HUES64 (cell line): ENCODE results near the gene CD200R1.
"Not testable (repeated sequence)": the region's sequence is repeated elsewhere in the genome, so short reads cannot be mapped to it uniquely, and the experiment has no call there.

Experiments
- H3K27ac ChIP-seq: 2 replicates; pipeline ENCODE4 v1.7.0; 2013; ENCODE audit warnings: low read depth, low read length, inconsistent platforms
- H3K27me3 ChIP-seq: 2 replicates; pipeline ENCODE4 v1.6.1; 2013; ENCODE audit warnings: mild to moderate bottlenecking, low read length; ENCODE audit not compliant: insufficient read depth
- H3K36me3 ChIP-seq: 2 replicates; pipeline ENCODE4 v1.6.1; 2013; ENCODE audit warnings: mild to moderate bottlenecking, low read length; ENCODE audit not compliant: insufficient read depth
- H3K4me1 ChIP-seq: 2 replicates; pipeline ENCODE4 v1.6.1; 2013; ENCODE audit warnings: mild to moderate bottlenecking, low read length, moderate library complexity; ENCODE audit not compliant: insufficient read depth
- H3K4me3 ChIP-seq: 2 replicates; pipeline ENCODE4 v1.5.1; 2013; ENCODE audit warnings: mild to moderate bottlenecking, low read length, moderate library complexity
- H3K9ac ChIP-seq: 2 replicates; pipeline ENCODE4 v1.6.1; 2013; ENCODE audit warnings: mild to moderate bottlenecking, low read depth, low read length
- H3K9me3 ChIP-seq: 2 replicates; pipeline ENCODE4 v1.6.1; 2013; ENCODE audit warnings: low read depth, low read length; ENCODE audit not compliant: insufficient read depth
- WGBS: fragments of 150-250, 120-280 bp; methylation state at CpG from one replicate; pipeline ENCODE4 v1.1.7; 2013; ENCODE audit warnings: missing lambda C conversion rate; 5-methylcytosine and 5-hydroxymethylcytosine counted together

The CD200R1 gene

GRCh38 chr3:112930771-112931170 is 44.1 kb downstream of the CD200R1 start:
- no peak overlapping the region for H3K4me3 ChIP-seq
- 100% methylated on average over 1 of the region's 3 CpGs for WGBS
- no peaks in the 10 kb centered on the region for H3K9me3 ChIP-seq
- no peaks in the 10 kb centered on the region for H3K4me1 ChIP-seq
- no peaks in the 10 kb centered on the region for H3K36me3 ChIP-seq
- H3K9ac ChIP-seq: no peak overlapping the region
- H3K27ac ChIP-seq: no peak overlapping the region
- no peaks in the 10 kb centered on the region for H3K27me3 ChIP-seq

GRCh38 chr3:112925969-112926368 is 48.9 kb downstream of the CD200R1 start:
- Histone ChIP-seq H3K9ac (no peak overlapping the region), H3K9me3 (no peaks in the 10 kb centered on the region), H3K27me3 (no peaks in the 10 kb centered on the region), H3K27ac (no peak overlapping the region), H3K4me3 (no peak overlapping the region), H3K4me1 (no peaks in the 10 kb centered on the region), H3K36me3 (no peaks in the 10 kb centered on the region)
- 75% methylated on average over 2 of the region's 2 CpGs for WGBS

GRCh38 chr3:112925560-112925959 is 49.3 kb downstream of the CD200R1 start:
- no peaks in the 10 kb centered on the region for H3K36me3 ChIP-seq
- H3K4me1 ChIP-seq: no peaks in the 10 kb centered on the region
- no peak overlapping the region for H3K4me3 ChIP-seq
- no peak overlapping the region for H3K27ac ChIP-seq
- no peaks in the 10 kb centered on the region for H3K9me3 ChIP-seq
- no peaks in the 10 kb centered on the region for H3K27me3 ChIP-seq
- no peak overlapping the region for H3K9ac ChIP-seq
- 83% methylated on average over 1 of the region's 2 CpGs for WGBS

- H3K4me1 ChIP-seq, H3K27ac ChIP-seq, H3K27me3 ChIP-seq, H3K9me3 ChIP-seq, H3K36me3 ChIP-seq, H3K9ac ChIP-seq, H3K4me3 ChIP-seq: not testable (repeated sequence)
- 90% methylated on average over 5 of the region's 5 CpGs for WGBS
These were observed 55.4 kb downstream of the CD200R1 start for GRCh38 chr3:112919541-112919940.

- H3K27me3 ChIP-seq: no peaks in the 10 kb centered on the region
- no peak overlapping the region for H3K27ac ChIP-seq
- H3K9me3 ChIP-seq: peaks cover 8% of the 10 kb centered on the region; the same call in 1 of the 2 replicates
- no peaks in the 10 kb centered on the region for H3K4me1 ChIP-seq
- H3K36me3 ChIP-seq: no peaks in the 10 kb centered on the region
- H3K4me3 ChIP-seq: no peak overlapping the region
- H3K9ac ChIP-seq: no peak overlapping the region
These were observed 66.7 kb downstream of the CD200R1 start for GRCh38 chr3:112908252-112908651.

- Histone ChIP-seq H3K4me1 (no peaks in the 10 kb centered on the region), H3K4me3 (no peak overlapping the region), H3K9me3 (peaks cover 8% of the 10 kb centered on the region; the same call in 1 of the 2 replicates), H3K36me3 (no peaks in the 10 kb centered on the region), H3K9ac (no peak overlapping the region), H3K27ac (no peak overlapping the region), H3K27me3 (no peaks in the 10 kb centered on the region)
- WGBS: 94% methylated on average over 6 of the region's 8 CpGs
These were observed 70.1 kb downstream of the CD200R1 start for GRCh38 chr3:112904786-112905185.

GRCh38 chr3:112900113-112900512 is 74.8 kb downstream of the CD200R1 start:
- no peak overlapping the region for H3K27ac ChIP-seq
- H3K4me3 ChIP-seq: no peak overlapping the region
- H3K36me3 ChIP-seq: no peaks in the 10 kb centered on the region
- peaks cover 25% of the 10 kb centered on the region for H3K4me1 ChIP-seq
- 97% methylated on average over 3 of the region's 3 CpGs for WGBS
- H3K9ac ChIP-seq: no peak overlapping the region
- H3K9me3 ChIP-seq: peaks cover 8% of the 10 kb centered on the region; the same call in 1 of the 2 replicates
- no peaks in the 10 kb centered on the region for H3K27me3 ChIP-seq

- 82% methylated on average over 1 of the region's 1 CpG for WGBS
- Histone ChIP-seq H3K27ac (no peak overlapping the region), H3K9ac (no peak overlapping the region), H3K9me3 (no peaks in the 10 kb centered on the region), H3K36me3 (no peaks in the 10 kb centered on the region), H3K4me3 (no peak overlapping the region), H3K27me3 (no peaks in the 10 kb centered on the region), H3K4me1 (peaks cover 40% of the 10 kb centered on the region)
These were observed 77.1 kb downstream of the CD200R1 start for GRCh38 chr3:112897791-112898190.

GRCh38 chr3:112894258-112894657 is 80.6 kb downstream of the CD200R1 start:
- Histone ChIP-seq H3K4me1 (peaks cover 44% of the 10 kb centered on the region), H3K36me3 (no peaks in the 10 kb centered on the region), H3K27ac (0 out of 2 replicates have a peak overlapping the region, but pooled peaks have one; percentile 19), H3K9ac (peak overlapping the region; percentile 45; the same call in 1 of the 2 replicates), H3K9me3 (no peaks in the 10 kb centered on the region), H3K27me3 (no peaks in the 10 kb centered on the region), H3K4me3 (no peak overlapping the region)
- 70% methylated on average over 5 of the region's 5 CpGs for WGBS

- Histone ChIP-seq H3K9ac (no peak overlapping the region), H3K9me3 (no peaks in the 10 kb centered on the region), H3K27me3 (no peaks in the 10 kb centered on the region), H3K36me3 (no peaks in the 10 kb centered on the region), H3K4me3 (no peak overlapping the region), H3K27ac (no peak overlapping the region; the same call in 1 of the 2 replicates), H3K4me1 (peaks cover 19% of the 10 kb centered on the region)
- 68% methylated on average over 3 of the region's 3 CpGs for WGBS
These were observed 85.5 kb downstream of the CD200R1 start for GRCh38 chr3:112889357-112889756.

GRCh38 chr3:112888381-112889085 is 86.4 kb downstream of the CD200R1 start:
- no peaks in the 10 kb centered on the region for H3K36me3 ChIP-seq
- H3K4me1 ChIP-seq: peaks cover 13% of the 10 kb centered on the region
- no peak overlapping the region for H3K9ac ChIP-seq
- no peak overlapping the region for H3K4me3 ChIP-seq
- no peak overlapping the region for H3K27ac ChIP-seq
- no peaks in the 10 kb centered on the region for H3K27me3 ChIP-seq
- no peaks in the 10 kb centered on the region for H3K9me3 ChIP-seq
- 89% methylated on average over 2 of the region's 2 CpGs for WGBS
